B cell (primary cell): ENCODE results near the gene CEP55. TPM values are rescaled to one million over a fixed set of nuclear protein-coding genes. Genes with fewer than 3 reads are reported as not detected.

Experiments
- ATAC-seq: fragments of 200-7000 bp; cut with Tn5 transposase; one replicate; pipeline ENCODE4 v1.10.0; 2021; ENCODE audit warnings: low read depth, mild to moderate bottlenecking, moderate number of reproducible peaks, moderate library complexity
- CTCF ChIA-PET: fragments of 350-600 bp; sonication (Branson Sonifier 250); formaldehyde crosslinking; loops from one replicate; lab custom pipeline; 2021; ENCODE audit warnings: antibody characterized with exemption, inconsistent platforms; lab: Charles Lee
- POLR2A ChIA-PET: fragments of 350-600 bp; sonication (Branson Sonifier 250); formaldehyde crosslinking; loops from one replicate; lab custom pipeline; 2021; ENCODE audit warnings: antibody characterized with exemption; lab: Charles Lee
- DNase-seq: peaks from one replicate; pipeline ENCODE4 v3.0.0; 2013
- H2AFZ ChIP-seq: 2 replicates; pipeline ENCODE4 v1.6.1; 2012; ENCODE audit warnings: mild to moderate bottlenecking, low read depth, low read length; ENCODE audit not compliant: insufficient read depth, poor library complexity, severe bottlenecking
- H3K27ac ChIP-seq, 2 donors: 1 replicate in 1 of 2; 2 replicates in 1 of 2; pipeline ENCODE4 v1.5.1; 2012 to 2013; ENCODE audit warnings: low read length in 2 of 2, mild to moderate bottlenecking in 2 of 2, moderate library complexity in 1 of 2
- H3K27me3 ChIP-seq, 4 experiments: fragments of 200-600 bp in 1 of 4; sonication (generic) in 1 of 4; replicated peaks in 1 of 4; 1 replicate in 2 of 4; 2 replicates in 2 of 4; pipeline versions ENCODE4 v1.6.1 to v1.7.0; 2013 to 2016; ENCODE audit warnings: low read length in 3 of 4, mild to moderate bottlenecking in 2 of 4, mixed read lengths in 1 of 4, moderate library complexity in 1 of 4; ENCODE audit not compliant: insufficient read depth in 4 of 4, control insufficient read depth in 3 of 4; ENCODE audit errors: control extremely low read depth in 1 of 4
- H3K36me3 ChIP-seq, 2 experiments: replicated peaks in 1 of 2; 1 replicate in 1 of 2; 2 replicates in 1 of 2; pipeline versions ENCODE4 v1.6.1 to v1.7.1; 2013; ENCODE audit warnings: low read length in 1 of 2; ENCODE audit not compliant: insufficient read depth in 2 of 2, control insufficient read depth in 1 of 2; ENCODE audit errors: control extremely low read depth in 1 of 2, extremely low read depth in 1 of 2
- H3K4me1 ChIP-seq, 2 donors: fragments of 200-600 bp in 1 of 2; sonication (generic) in 1 of 2; 1 replicate in 1 of 2; 2 replicates in 1 of 2; pipeline versions ENCODE4 v1.5.1 to v1.6.1; 2013 to 2017; ENCODE audit warnings: low read length in 2 of 2; ENCODE audit not compliant: control insufficient read depth in 2 of 2, insufficient read depth in 2 of 2
- H3K4me2 ChIP-seq: replicated peaks from 2 replicates; pipeline ENCODE3; 2012; ENCODE audit warnings: mild to moderate bottlenecking, low read depth, low read length; ENCODE audit not compliant: poor library complexity, severe bottlenecking
- H3K4me3 ChIP-seq, 5 experiments: fragments of 200-600 bp in 1 of 5; sonication (generic) in 1 of 5; 1 replicate in 3 of 5; 2 replicates in 2 of 5; pipeline versions ENCODE4 v1.5.1 to v1.7.0; 2011 to 2016; ENCODE audit warnings: low read length in 4 of 5, mild to moderate bottlenecking in 4 of 5, low read depth in 2 of 5, control low read depth in 1 of 5, moderate library complexity in 1 of 5; ENCODE audit not compliant: insufficient read depth in 1 of 5; ENCODE audit errors: control extremely low read depth in 1 of 5, extremely low read depth in 1 of 5
- H3K79me2 ChIP-seq: fragments of 200-600 bp; sonication (generic); one replicate; pipeline ENCODE4 v1.6.0; 2016; ENCODE audit warnings: low read length; ENCODE audit not compliant: control insufficient read depth, insufficient read depth
- H3K9ac ChIP-seq: fragments of 200-600 bp; sonication (generic); 2 replicates; pipeline ENCODE4 v1.6.1; 2017; ENCODE audit warnings: mild to moderate bottlenecking, low read length, moderate library complexity
- H3K9me3 ChIP-seq, 3 donors: one replicate each; pipeline versions ENCODE4 v1.6.1 to v1.7.1; 2013; ENCODE audit warnings: low read length in 2 of 3; ENCODE audit not compliant: control insufficient read depth in 2 of 3, insufficient read depth in 1 of 3; ENCODE audit errors: control extremely low read depth in 1 of 3
- H4K20me1 ChIP-seq: 2 replicates; pipeline ENCODE4 v1.6.0; 2012; ENCODE audit warnings: mild to moderate bottlenecking, low read length; ENCODE audit not compliant: insufficient read depth, control insufficient read depth, poor library complexity, severe bottlenecking
- H3K27ac Mint-ChIP-seq: one replicate; pipeline ENCODE4 v1.8.0; 2021; ENCODE audit warnings: mixed read lengths
- H3K27me3 Mint-ChIP-seq: one replicate; pipeline ENCODE4 v1.8.0; 2021; ENCODE audit warnings: mixed read lengths
- H3K4me1 Mint-ChIP-seq: one replicate; pipeline ENCODE4 v1.8.0; 2021; ENCODE audit warnings: mixed read lengths
- H3K4me3 Mint-ChIP-seq: one replicate; pipeline ENCODE4 v1.8.0; 2021; ENCODE audit warnings: mixed read lengths
- H3K9me3 Mint-ChIP-seq: one replicate; pipeline ENCODE4 v1.8.0; 2022; ENCODE audit warnings: mixed read lengths; ENCODE audit not compliant: insufficient read depth
- EZH2 ChIP-seq: IDR thresholded peaks from 2 replicates; pipeline ENCODE4 v1.6.1; 2012; ENCODE audit warnings: borderline replicate concordance, low read depth, mild to moderate bottlenecking, moderate library complexity, low read length; ENCODE audit not compliant: insufficient read depth, poor library complexity, severe bottlenecking
- WGBS: methylation state at CpG from one replicate; pipeline ENCODE4 v1.1.5; 2013; ENCODE audit warnings: missing lambda C conversion rate; ENCODE audit not compliant: insufficient coverage; 5-methylcytosine and 5-hydroxymethylcytosine counted together
- intact Hi-C: fragments of 100-400 bp; cut with micrococcal nuclease; formaldehyde crosslinking; loops from one replicate; pipeline ENCODE4 v1.10.0; 2022
- polyA plus RNA-seq: library from polyadenylated mRNA; depleted of rRNA; stranded (reverse); fragments of >200 nt; gene quantifications from 2 replicates; pipeline ENCODE4 v1.2.3, GENCODE V29; 2012
- total RNA-seq, 2 donors: library from RNA; stranded (reverse); fragments of 120-200 nt in 1 of 2; gene quantifications; 1 replicate in 1 of 2; 2 replicates in 1 of 2; pipeline versions ENCODE4 v1.2.3 to v1.2.4, GENCODE V29; 2013 to 2022
- TF ChIP-seq, protein P1 (sequence below): fragments of 200-600 bp; IDR thresholded peaks from one replicate; pipeline ENCODE4 v1.8.0; 2022; ENCODE audit warnings: antibody characterized with exemption, mild to moderate bottlenecking

The CEP55 gene
- total and polyA plus RNA-seq, 2 donors (not counting 1 experiment from before 2014, with no cell fraction given) = 0.12 to 0.27 TPM

- POLR2A ChIA-PET = no interaction called here
- 100% methylated on average over 1 of the region's 5 CpGs for WGBS
- Histone ChIP-seq H3K27me3 (no peaks in the 10 kb centered on the region), H4K20me1 (no peaks in the 10 kb centered on the region), H3K4me3 (no peak overlapping the region), H3K27ac (no peak overlapping the region), H3K36me3 (no peaks in the 10 kb centered on the region), H3K9ac (no peak overlapping the region), H3K4me1 (peaks cover 9 to 17% of the 10 kb centered on the region in 2 donors), H2AFZ (no peak overlapping the region), H3K9me3 (no peaks in the 10 kb centered on the region), H3K4me2 (no peak overlapping the region), H3K79me2 (no peaks in the 10 kb centered on the region)
- CTCF ChIA-PET = interaction anchor here (0.6 to 0.7 kb wide), 2 partner anchors 51 to 88 kb away, joined by 3 read pairs; no protein-coding TSS in a partner anchor
- peaks cover 4% of the 10 kb centered on the region for H3K9me3 Mint-ChIP-seq
- H3K4me3 Mint-ChIP-seq = no peak overlapping the region
- TF ChIP-seq, protein P1, sequence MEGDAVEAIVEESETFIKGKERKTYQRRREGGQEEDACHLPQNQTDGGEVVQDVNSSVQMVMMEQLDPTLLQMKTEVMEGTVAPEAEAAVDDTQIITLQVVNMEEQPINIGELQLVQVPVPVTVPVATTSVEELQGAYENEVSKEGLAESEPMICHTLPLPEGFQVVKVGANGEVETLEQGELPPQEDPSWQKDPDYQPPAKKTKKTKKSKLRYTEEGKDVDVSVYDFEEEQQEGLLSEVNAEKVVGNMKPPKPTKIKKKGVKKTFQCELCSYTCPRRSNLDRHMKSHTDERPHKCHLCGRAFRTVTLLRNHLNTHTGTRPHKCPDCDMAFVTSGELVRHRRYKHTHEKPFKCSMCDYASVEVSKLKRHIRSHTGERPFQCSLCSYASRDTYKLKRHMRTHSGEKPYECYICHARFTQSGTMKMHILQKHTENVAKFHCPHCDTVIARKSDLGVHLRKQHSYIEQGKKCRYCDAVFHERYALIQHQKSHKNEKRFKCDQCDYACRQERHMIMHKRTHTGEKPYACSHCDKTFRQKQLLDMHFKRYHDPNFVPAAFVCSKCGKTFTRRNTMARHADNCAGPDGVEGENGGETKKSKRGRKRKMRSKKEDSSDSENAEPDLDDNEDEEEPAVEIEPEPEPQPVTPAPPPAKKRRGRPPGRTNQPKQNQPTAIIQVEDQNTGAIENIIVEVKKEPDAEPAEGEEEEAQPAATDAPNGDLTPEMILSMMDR = no peak
- TF ChIP-seq EZH2 = no peak
- peaks cover 23% of the 10 kb centered on the region for H3K4me1 Mint-ChIP-seq
- intact Hi-C loops = no loop called here
- ATAC-seq = no peak
- no peak overlapping the region for H3K27ac Mint-ChIP-seq
- no peak for DNase-seq
- no peaks in the 10 kb centered on the region for H3K27me3 Mint-ChIP-seq
Observed at GRCh38 chr10:93464776-93465388, 31.5 kb upstream of the CEP55 start.

- H3K27ac Mint-ChIP-seq = no peak overlapping the region
- H3K9ac ChIP-seq = no peak overlapping the region
Observed at GRCh38 chr10:93465806-93466675, 30.4 kb upstream of the CEP55 start.

More at GRCh38 chr10:93465806-93466675, 30.4 kb upstream of the CEP55 start:
- no peaks in the 10 kb centered on the region for H3K36me3 ChIP-seq
- peaks cover 9 to 17% of the 10 kb centered on the region in 2 donors for H3K4me1 ChIP-seq
- TF ChIP-seq EZH2 = no peak
- TF ChIP-seq, protein P1 = no peak
- DNase-seq (no peak), ATAC-seq (no peak)
- 82% methylated on average over 8 of the region's 8 CpGs for WGBS
- peaks cover 4% of the 10 kb centered on the region for H3K9me3 Mint-ChIP-seq
- intact Hi-C loops = no loop called here
- no peak overlapping the region for H2AFZ ChIP-seq
- ChIA-PET POLR2A (no interaction called here), CTCF (no interaction called here)
- H3K4me3 ChIP-seq = no peak overlapping the region
- no peaks in the 10 kb centered on the region for H3K27me3 ChIP-seq
- H3K79me2 ChIP-seq = no peaks in the 10 kb centered on the region
- H3K27ac ChIP-seq = no peak overlapping the region
- H3K4me2 ChIP-seq = no peak overlapping the region
- H3K27me3 Mint-ChIP-seq = no peaks in the 10 kb centered on the region
- H3K4me3 Mint-ChIP-seq = no peak overlapping the region
- peaks cover 22% of the 10 kb centered on the region for H3K4me1 Mint-ChIP-seq
- no peaks in the 10 kb centered on the region for H3K9me3 ChIP-seq
- H4K20me1 ChIP-seq = no peaks in the 10 kb centered on the region
